ENCODE results near the gene UBE2K. TPM values are rescaled to one million over a fixed set of nuclear protein-coding genes. Genes with fewer than 3 reads are reported as not detected.
"Not testable (repeated sequence)": the region's sequence is repeated elsewhere in the genome, so short reads cannot be mapped to it uniquely, and the experiment has no call there.

The UBE2K gene
- total RNA-seq, 4 donors from 2014 or later = 31.7 to 41.5 (median 34.3) TPM

- no peaks in the 10 kb centered on the region for H3K9me3 ChIP-seq
- no peak overlapping the region for H3K27ac ChIP-seq (replicated peaks in 1 of 4)
- no peak overlapping the region for H3K4me3 ChIP-seq
- H3K27me3 ChIP-seq = no peaks in the 10 kb centered on the region
- TF ChIP-seq, protein P1, sequence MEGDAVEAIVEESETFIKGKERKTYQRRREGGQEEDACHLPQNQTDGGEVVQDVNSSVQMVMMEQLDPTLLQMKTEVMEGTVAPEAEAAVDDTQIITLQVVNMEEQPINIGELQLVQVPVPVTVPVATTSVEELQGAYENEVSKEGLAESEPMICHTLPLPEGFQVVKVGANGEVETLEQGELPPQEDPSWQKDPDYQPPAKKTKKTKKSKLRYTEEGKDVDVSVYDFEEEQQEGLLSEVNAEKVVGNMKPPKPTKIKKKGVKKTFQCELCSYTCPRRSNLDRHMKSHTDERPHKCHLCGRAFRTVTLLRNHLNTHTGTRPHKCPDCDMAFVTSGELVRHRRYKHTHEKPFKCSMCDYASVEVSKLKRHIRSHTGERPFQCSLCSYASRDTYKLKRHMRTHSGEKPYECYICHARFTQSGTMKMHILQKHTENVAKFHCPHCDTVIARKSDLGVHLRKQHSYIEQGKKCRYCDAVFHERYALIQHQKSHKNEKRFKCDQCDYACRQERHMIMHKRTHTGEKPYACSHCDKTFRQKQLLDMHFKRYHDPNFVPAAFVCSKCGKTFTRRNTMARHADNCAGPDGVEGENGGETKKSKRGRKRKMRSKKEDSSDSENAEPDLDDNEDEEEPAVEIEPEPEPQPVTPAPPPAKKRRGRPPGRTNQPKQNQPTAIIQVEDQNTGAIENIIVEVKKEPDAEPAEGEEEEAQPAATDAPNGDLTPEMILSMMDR (IDR thresholded peaks at IDR 0.05) = no peak
- TF ChIP-seq EP300 (IDR thresholded peaks at IDR 0.05) (no peak), POLR2A (IDR thresholded peaks at IDR 0.05; ENCODE audit: low read depth) (no peak), POLR2AphosphoS5 (IDR thresholded peaks at IDR 0.05) (no peak)
- WGBS = 79% methylated on average over 8 of the region's 8 CpGs
- no peak for DNase-seq (ENCODE audit: extremely low spot score)
- H3K4me1 ChIP-seq = no peaks in the 10 kb centered on the region
- no peaks in the 10 kb centered on the region for H3K36me3 ChIP-seq
- intact Hi-C loops (cut with DNase I) = no loop called here
These were observed 110.4 kb downstream of the UBE2K start for GRCh38 chr4:39808231-39808749.

GRCh38 chr4:39812500-39812899 lies 114.6 kb downstream of the UBE2K start:
- Histone ChIP-seq H3K4me1 (peaks cover 0 to 7% (median 0%) of the 10 kb centered on the region in 4 donors), H3K4me3 (no peak overlapping the region), H3K9me3 (no peaks in the 10 kb centered on the region), H3K36me3 (no peaks in the 10 kb centered on the region), H3K27ac (replicated peaks in 1 of 4) (no peak overlapping the region), H3K27me3 (no peaks in the 10 kb centered on the region)
- WGBS = 81% methylated on average over 6 of the region's 6 CpGs
- no peak for DNase-seq (ENCODE audit: extremely low spot score)
- intact Hi-C loops (cut with DNase I) = no loop called here
- TF ChIP-seq EP300 (IDR thresholded peaks at IDR 0.05) = no peak
- TF ChIP-seq, protein P1 (IDR thresholded peaks at IDR 0.05) = no peak
- no peak for TF ChIP-seq POLR2AphosphoS5 (IDR thresholded peaks at IDR 0.05)
- no peak for TF ChIP-seq POLR2A (IDR thresholded peaks at IDR 0.05; ENCODE audit: low read depth)

GRCh38 chr4:39813033-39813432 lies 115.1 kb downstream of the UBE2K start:
- H3K4me3 ChIP-seq; DNase-seq (ENCODE audit: extremely low spot score); H3K27ac ChIP-seq (replicated peaks in 1 of 4); H3K4me1 ChIP-seq; H3K27me3 ChIP-seq; H3K36me3 ChIP-seq; intact Hi-C loops (cut with DNase I); H3K9me3 ChIP-seq: not testable (repeated sequence)
- WGBS = 0% methylated on average over 1 of the region's 1 CpG

DNA sequence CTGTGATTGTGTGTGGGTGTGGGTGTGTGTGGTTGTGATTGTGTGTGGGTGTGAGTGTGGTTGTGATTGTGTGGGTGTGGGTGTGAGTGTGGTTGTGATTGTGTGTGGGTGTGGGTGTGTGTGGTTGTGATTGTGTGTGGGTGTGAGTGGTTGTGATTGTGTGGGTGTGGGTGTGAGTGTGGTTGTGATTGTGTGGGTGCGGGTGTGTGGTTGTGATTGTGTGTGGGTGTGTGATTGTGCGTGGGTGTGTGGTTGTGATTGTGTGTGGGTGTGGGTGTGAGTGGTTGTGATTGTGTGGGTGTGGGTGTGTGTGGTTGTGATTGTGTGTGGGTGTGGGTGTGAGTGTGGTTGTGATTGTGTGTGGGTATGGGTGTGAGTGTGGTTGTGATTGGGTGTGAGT lies 115.8 kb downstream of the UBE2K start:
- 26% methylated on average over 2 of the region's 2 CpGs for WGBS
- H3K4me1 ChIP-seq = not testable (repeated sequence)

DNA sequence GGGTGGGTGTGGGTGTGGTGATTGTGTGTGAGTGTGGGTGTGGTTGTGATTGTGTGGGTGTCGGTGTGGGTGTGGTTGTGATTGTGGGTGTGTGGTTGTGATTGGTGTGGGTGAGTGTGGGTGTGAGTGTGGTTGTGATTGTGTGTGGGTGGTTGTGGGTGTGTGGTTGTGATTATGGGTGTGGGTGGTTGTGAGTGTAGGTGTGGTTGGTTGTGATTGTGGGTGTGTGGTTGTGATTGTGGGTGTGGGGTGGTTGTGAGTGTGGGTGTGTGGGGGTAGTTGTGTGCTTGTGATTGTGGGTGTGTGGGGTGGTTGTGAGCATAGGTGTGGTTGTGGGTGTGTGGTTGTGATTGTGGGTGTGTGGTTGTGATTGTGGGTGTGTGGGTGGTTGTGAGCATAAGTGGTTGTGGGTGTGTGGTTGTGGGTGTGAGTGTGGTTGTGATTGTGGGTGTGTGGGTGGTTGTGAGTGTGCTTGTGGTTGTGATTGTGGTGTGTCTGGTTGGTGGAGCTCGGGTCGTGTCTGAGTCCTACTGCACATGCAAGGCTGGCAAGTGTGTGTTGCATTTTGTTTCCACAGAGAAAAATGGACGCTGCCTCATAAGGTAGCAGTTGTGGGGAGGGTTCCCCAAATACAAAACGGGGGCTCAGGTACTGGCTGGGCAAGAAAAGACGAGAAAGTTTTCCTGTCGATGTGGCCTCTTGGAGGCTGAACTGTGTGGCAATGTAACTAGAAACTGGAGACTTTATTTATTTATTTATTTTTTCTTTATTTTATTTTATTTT lies 116.7 kb downstream of the UBE2K start:
- no peaks in the 10 kb centered on the region for H3K36me3 ChIP-seq
- no peaks in the 10 kb centered on the region for H3K9me3 ChIP-seq
- peaks cover 0 to 7% (median 0%) of the 10 kb centered on the region in 4 donors for H3K4me1 ChIP-seq
- no peak for TF ChIP-seq EP300 (IDR thresholded peaks at IDR 0.05)
- TF ChIP-seq, protein P1 (IDR thresholded peaks at IDR 0.05) = no peak
- no peak for TF ChIP-seq POLR2A (IDR thresholded peaks at IDR 0.05; ENCODE audit: low read depth)
- TF ChIP-seq POLR2AphosphoS5 (IDR thresholded peaks at IDR 0.05) = no peak
- H3K4me3 ChIP-seq = no peak overlapping the region
- H3K27ac ChIP-seq (replicated peaks in 1 of 4) = no peak overlapping the region
- DNase-seq (ENCODE audit: extremely low spot score) = no peak
- 87% methylated on average over 7 of the region's 7 CpGs for WGBS
- no peaks in the 10 kb centered on the region for H3K27me3 ChIP-seq
- intact Hi-C loops (cut with DNase I) = no loop called here

More for the DNA sequence above, 115.8 kb downstream of the UBE2K start:
- H3K27ac ChIP-seq (replicated peaks in 1 of 4); H3K4me3 ChIP-seq; H3K36me3 ChIP-seq; H3K9me3 ChIP-seq; DNase-seq (ENCODE audit: extremely low spot score); H3K27me3 ChIP-seq; intact Hi-C loops (cut with DNase I): not testable (repeated sequence)

Measured in esophagus muscularis mucosa (tissue), 4 donors.